GM12874 (cell line): ENCODE data around the gene GALNT18.

Experiments used
- CTCF ChIP-seq: IDR thresholded peaks from 2 replicates; pipeline ENCODE4 v1.5.1; 2011; ENCODE audit warnings: low read depth, mild to moderate bottlenecking, control low read depth, low read length, moderate library complexity; ENCODE audit not compliant: insufficient read depth

Gene GALNT18

GRCh38 chr11:11612439-11612838 lies 9.4 kb downstream of the GALNT18 start:
- no peak for TF ChIP-seq CTCF

DNA sequence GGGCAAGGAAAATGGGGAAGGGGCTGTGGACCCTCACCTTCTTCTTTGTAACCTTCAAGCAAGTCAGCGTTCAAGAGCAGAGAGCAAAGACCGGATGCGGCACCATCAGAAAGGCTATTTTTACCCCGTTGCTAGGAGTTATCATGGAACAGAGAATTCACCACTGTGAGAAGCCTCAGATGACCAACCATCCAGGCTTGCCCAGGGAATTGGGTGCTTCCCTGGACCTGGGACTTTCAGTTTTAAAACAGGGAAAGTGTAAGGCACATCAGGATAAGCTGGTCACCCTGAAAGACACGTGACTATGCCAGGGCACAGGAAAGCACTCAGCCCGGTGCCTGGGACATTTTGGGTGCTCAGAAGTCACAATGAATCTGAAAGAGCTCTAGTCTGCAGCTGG lies 10.4 kb downstream of the GALNT18 start:
- no peak for TF ChIP-seq CTCF

DNA sequence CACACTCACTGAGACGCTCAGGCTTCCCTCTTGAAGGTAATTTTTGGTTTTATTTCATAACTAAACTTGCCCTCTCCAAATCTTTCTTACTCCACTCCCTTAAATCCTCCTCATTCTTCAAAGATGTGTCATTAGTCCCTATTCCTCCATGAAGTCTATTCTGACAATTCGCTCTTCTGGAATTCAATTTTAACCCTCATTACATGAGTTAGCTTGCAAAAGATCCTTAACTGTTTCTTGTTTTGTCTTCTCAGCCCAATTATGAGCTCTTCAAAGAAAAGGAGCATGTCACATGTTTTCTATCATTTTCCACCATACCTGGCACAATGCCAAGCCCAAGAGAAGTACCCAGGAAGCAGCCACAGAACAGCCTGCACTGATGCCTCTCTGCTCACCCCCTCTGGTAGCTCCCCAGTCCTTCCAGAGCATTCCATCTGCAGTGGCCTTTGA lies 13.0 kb downstream of the GALNT18 start:
- no peak for TF ChIP-seq CTCF

- TF ChIP-seq CTCF: no peak
Measured at GRCh38 chr11:11607772-11608171, 14.0 kb downstream of the GALNT18 start.

DNA sequence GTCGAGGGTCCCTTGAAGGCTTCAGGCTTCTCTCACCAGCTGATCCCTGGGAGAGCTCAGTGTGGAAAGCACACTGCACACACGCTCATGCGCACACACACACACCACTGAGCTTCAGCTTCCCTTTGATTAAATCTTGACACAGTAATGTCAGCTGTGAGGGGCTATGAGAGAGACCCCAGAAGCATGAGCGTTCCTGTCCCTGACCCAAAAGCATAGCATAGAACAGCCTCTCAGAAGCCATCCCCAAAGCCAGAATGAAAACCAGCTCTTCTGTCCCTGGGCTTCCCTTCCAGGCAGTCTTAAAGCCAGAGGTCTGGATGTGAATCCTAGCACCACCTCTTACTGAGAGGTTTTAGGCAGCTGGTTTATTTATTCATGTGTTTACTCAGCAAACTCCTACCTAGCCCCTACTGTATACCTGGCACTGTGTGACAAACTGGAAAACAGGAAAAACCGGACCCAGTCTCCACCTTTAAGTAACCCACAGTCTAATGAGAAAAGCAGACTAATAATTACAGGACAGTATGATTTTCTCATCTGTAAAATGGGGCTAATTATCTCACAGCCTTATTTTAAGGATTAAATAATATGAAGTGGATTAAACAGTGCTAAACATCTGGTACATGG lies 15.9 kb downstream of the GALNT18 start:
- no peak for TF ChIP-seq CTCF

DNA sequence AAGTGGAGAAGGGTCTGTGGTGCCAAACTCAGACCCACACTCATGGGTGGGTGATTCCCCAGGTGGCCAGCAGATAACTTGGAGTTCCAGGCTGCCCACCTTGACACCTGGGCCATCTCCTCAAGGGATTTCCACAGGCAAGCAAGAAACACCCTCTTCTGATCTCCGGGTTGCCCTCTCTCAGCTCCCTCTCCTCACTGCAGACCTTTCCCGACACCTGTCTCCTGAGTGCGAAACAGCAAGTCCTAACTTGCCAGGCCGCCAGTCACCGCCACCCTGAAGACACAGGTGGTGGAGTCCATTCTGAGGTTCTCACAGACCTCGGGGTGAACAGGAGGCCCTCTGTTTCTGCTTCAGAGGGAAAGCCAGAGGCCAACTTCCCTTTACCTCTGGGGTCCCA lies 16.6 kb downstream of the GALNT18 start:
- no peak for TF ChIP-seq CTCF

GRCh38 chr11:11604370-11604990 lies 17.3 kb downstream of the GALNT18 start:
- TF ChIP-seq CTCF: no peak

GRCh38 chr11:11602011-11602410 lies 19.8 kb downstream of the GALNT18 start:
- TF ChIP-seq CTCF: no peak
